Measurements from ENCODE around the gene ACKR3. TPM values are rescaled to one million over a fixed set of nuclear protein-coding genes. Genes with fewer than 3 reads are reported as not detected.

ACKR3 gene
- polyA plus RNA-seq, 1 donor from 2014 or later: 1.7 TPM

DNA sequence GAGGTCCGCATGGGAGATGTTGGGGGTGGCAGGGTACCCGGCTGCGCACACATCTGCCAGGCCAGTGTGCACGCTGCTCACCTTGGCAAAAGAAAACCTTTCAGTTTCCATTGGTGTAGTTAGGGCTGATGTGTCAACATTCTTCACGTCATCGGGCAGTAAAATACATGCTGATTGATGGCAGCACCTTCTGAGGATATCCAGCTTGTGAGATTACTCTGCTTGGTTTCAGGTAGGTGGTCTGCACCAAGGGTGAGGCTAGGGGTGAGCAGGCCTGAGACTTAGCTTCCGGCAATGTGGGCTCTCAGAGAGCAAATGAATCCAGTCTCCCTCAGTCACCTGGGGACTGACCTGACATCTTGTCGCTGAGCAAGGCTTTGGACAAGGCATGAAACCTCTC lies 19.3 kb upstream of the ACKR3 start:
- no peak overlapping the region for H3K4me3 ChIP-seq (ENCODE audit: low read length)

DNA sequence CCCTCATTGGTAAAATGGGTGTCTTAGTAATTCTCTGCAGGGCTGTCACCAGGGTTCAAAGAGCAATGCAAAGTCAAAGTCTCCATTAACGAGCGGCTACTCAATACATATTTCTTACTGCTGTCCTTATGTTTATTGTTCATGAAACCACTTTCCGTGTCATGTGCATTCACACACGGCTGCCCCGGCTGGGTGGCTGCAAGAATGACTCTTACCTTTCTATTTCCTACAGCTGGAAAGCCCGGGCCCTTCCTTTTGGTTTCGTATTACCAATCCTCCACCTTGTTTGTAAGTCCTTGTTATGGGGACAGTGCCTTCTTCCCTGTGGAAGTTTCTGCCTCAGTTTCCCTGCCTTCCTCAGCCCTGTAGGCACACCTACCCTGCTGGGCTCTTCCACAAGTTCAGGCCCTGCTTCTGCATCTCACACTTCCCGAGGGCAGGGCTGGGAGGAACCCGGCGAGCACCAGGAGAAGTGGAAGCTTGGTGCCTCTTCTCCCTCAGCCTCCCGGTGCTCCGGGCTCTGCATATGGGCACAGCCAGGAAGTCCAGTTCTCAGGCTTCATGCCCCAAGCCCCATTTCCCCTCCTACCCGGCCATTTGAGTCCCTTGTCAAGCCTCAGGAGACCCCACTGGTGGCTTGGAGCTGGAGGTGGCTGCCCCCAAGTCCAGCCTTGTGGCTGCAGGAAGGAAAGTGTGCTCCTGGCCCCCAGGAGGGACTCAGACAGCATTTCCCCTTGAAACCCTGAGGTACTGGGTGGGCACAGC lies 18.7 kb upstream of the ACKR3 start:
- peaks cover 9% of the 10 kb centered on the region for H3K9me3 ChIP-seq (ENCODE audit: low read length)
- no peaks in the 10 kb centered on the region for H3F3A ChIP-seq (ENCODE audit: insufficient read depth, low read length, poor library complexity, severe bottlenecking)
- no peaks in the 10 kb centered on the region for H3K79me2 ChIP-seq (replicated peaks; ENCODE audit: insufficient read depth, low read length)
- H3K36me3 ChIP-seq (ENCODE audit: insufficient read depth, low read length): no peaks in the 10 kb centered on the region
- no peaks in the 10 kb centered on the region for H3K9me2 ChIP-seq (ENCODE audit: insufficient read depth, low read length)
- TF ChIP-seq RAD21 (conservative IDR thresholded peaks at IDR 0.05) (no peak), MXI1 (conservative IDR thresholded peaks at IDR 0.05; ENCODE audit: poor library complexity, severe bottlenecking) (no peak), TAF1 (IDR thresholded peaks at IDR 0.05; ENCODE audit: low read depth) (no peak), EZH2 (IDR thresholded peaks at IDR 0.05; ENCODE audit: borderline replicate concordance, insufficient read depth, low read length, poor library complexity, severe bottlenecking) (no peak), SMC3 (conservative IDR thresholded peaks at IDR 0.05; ENCODE audit: poor library complexity) (no peak), POLR2AphosphoS5 (IDR thresholded peaks at IDR 0.05) (no peak), EP300 (conservative IDR thresholded peaks at IDR 0.05; ENCODE audit: poor library complexity, severe bottlenecking) (no peak)
- TF ChIP-seq, protein P1, sequence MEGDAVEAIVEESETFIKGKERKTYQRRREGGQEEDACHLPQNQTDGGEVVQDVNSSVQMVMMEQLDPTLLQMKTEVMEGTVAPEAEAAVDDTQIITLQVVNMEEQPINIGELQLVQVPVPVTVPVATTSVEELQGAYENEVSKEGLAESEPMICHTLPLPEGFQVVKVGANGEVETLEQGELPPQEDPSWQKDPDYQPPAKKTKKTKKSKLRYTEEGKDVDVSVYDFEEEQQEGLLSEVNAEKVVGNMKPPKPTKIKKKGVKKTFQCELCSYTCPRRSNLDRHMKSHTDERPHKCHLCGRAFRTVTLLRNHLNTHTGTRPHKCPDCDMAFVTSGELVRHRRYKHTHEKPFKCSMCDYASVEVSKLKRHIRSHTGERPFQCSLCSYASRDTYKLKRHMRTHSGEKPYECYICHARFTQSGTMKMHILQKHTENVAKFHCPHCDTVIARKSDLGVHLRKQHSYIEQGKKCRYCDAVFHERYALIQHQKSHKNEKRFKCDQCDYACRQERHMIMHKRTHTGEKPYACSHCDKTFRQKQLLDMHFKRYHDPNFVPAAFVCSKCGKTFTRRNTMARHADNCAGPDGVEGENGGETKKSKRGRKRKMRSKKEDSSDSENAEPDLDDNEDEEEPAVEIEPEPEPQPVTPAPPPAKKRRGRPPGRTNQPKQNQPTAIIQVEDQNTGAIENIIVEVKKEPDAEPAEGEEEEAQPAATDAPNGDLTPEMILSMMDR (IDR thresholded peaks at IDR 0.05; ENCODE audit: poor library complexity, severe bottlenecking): no peak
- TF ChIP-seq, protein P2, sequence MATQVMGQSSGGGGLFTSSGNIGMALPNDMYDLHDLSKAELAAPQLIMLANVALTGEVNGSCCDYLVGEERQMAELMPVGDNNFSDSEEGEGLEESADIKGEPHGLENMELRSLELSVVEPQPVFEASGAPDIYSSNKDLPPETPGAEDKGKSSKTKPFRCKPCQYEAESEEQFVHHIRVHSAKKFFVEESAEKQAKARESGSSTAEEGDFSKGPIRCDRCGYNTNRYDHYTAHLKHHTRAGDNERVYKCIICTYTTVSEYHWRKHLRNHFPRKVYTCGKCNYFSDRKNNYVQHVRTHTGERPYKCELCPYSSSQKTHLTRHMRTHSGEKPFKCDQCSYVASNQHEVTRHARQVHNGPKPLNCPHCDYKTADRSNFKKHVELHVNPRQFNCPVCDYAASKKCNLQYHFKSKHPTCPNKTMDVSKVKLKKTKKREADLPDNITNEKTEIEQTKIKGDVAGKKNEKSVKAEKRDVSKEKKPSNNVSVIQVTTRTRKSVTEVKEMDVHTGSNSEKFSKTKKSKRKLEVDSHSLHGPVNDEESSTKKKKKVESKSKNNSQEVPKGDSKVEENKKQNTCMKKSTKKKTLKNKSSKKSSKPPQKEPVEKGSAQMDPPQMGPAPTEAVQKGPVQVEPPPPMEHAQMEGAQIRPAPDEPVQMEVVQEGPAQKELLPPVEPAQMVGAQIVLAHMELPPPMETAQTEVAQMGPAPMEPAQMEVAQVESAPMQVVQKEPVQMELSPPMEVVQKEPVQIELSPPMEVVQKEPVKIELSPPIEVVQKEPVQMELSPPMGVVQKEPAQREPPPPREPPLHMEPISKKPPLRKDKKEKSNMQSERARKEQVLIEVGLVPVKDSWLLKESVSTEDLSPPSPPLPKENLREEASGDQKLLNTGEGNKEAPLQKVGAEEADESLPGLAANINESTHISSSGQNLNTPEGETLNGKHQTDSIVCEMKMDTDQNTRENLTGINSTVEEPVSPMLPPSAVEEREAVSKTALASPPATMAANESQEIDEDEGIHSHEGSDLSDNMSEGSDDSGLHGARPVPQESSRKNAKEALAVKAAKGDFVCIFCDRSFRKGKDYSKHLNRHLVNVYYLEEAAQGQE (IDR thresholded peaks at IDR 0.05; ENCODE audit: borderline replicate concordance): no peak
- H3K4me3 ChIP-seq (ENCODE audit: low read length): no peak overlapping the region
- H4K20me1 ChIP-seq (ENCODE audit: insufficient read depth): no peaks in the 10 kb centered on the region
- H2AFZ ChIP-seq (ENCODE audit: low read depth, low read length): no peak overlapping the region
- no peaks in the 10 kb centered on the region for H3K27me3 ChIP-seq (ENCODE audit: insufficient read depth, low read depth, low read length)
- H3K9ac ChIP-seq (ENCODE audit: low read length): no peak overlapping the region
- H3K27ac ChIP-seq (ENCODE audit: low read length): no peak overlapping the region
- no peak overlapping the region for H3K4me2 ChIP-seq (ENCODE audit: low read length)

More for the DNA sequence above, 19.3 kb upstream of the ACKR3 start:
- H3K4me2 ChIP-seq (ENCODE audit: low read length): no peak overlapping the region
- H3K27me3 ChIP-seq (ENCODE audit: insufficient read depth, low read depth, low read length): no peaks in the 10 kb centered on the region
- H3K79me2 ChIP-seq (replicated peaks; ENCODE audit: insufficient read depth, low read length): no peaks in the 10 kb centered on the region
- no peaks in the 10 kb centered on the region for H4K20me1 ChIP-seq (ENCODE audit: insufficient read depth)
- no peaks in the 10 kb centered on the region for H3K36me3 ChIP-seq (ENCODE audit: insufficient read depth, low read length)
- H3F3A ChIP-seq (ENCODE audit: insufficient read depth, low read length, poor library complexity, severe bottlenecking): no peaks in the 10 kb centered on the region
- TF ChIP-seq EZH2 (IDR thresholded peaks at IDR 0.05; ENCODE audit: borderline replicate concordance, insufficient read depth, low read length, poor library complexity, severe bottlenecking): no peak
- TF ChIP-seq EP300 (conservative IDR thresholded peaks at IDR 0.05; ENCODE audit: poor library complexity, severe bottlenecking): no peak
- TF ChIP-seq, protein P1 (IDR thresholded peaks at IDR 0.05; ENCODE audit: poor library complexity, severe bottlenecking): no peak
- TF ChIP-seq RAD21 (conservative IDR thresholded peaks at IDR 0.05): no peak
- no peak for TF ChIP-seq SMC3 (conservative IDR thresholded peaks at IDR 0.05; ENCODE audit: poor library complexity)
- no peak for TF ChIP-seq MXI1 (conservative IDR thresholded peaks at IDR 0.05; ENCODE audit: poor library complexity, severe bottlenecking)
- TF ChIP-seq TAF1 (IDR thresholded peaks at IDR 0.05; ENCODE audit: low read depth): no peak
- TF ChIP-seq, protein P2 (IDR thresholded peaks at IDR 0.05; ENCODE audit: borderline replicate concordance): no peak
- no peak for TF ChIP-seq POLR2AphosphoS5 (IDR thresholded peaks at IDR 0.05)
- no peak overlapping the region for H3K9ac ChIP-seq (ENCODE audit: low read length)
- H3K27ac ChIP-seq (ENCODE audit: low read length): no peak overlapping the region
- H3K9me2 ChIP-seq (ENCODE audit: insufficient read depth, low read length): no peaks in the 10 kb centered on the region
- peaks cover 9% of the 10 kb centered on the region for H3K9me3 ChIP-seq (ENCODE audit: low read length)
- no peak overlapping the region for H2AFZ ChIP-seq (ENCODE audit: low read depth, low read length)
